GM23248 (cell line): Measurements from ENCODE around the gene CYBC1. TPM values are rescaled to one million over a fixed set of nuclear protein-coding genes. Genes with fewer than 3 reads are reported as not detected.
A peak's percentile ranks its signal among the peaks of the same experiment; 100 is the strongest.

Experiments used
- DNase-seq: peaks from one replicate; pipeline ENCODE4 v3.0.0-alpha.2; 2015
- H2AFZ ChIP-seq: fragments of 200-600 bp; sonication (generic); 2 replicates; pipeline ENCODE4 v1.6.1; 2016; ENCODE audit warnings: antibody characterized with exemption
- H3F3A ChIP-seq: fragments of 200-600 bp; sonication (generic); 2 replicates; pipeline ENCODE4 v1.6.1; 2016; ENCODE audit warnings: mild to moderate bottlenecking, antibody characterized with exemption, mixed run types; ENCODE audit not compliant: insufficient read depth
- H3K27ac ChIP-seq: fragments of 200-600 bp; sonication (generic); 2 replicates; pipeline ENCODE4 v1.5.1; 2016; ENCODE audit warnings: mild to moderate bottlenecking
- H3K27me3 ChIP-seq: fragments of 200-600 bp; sonication (generic); replicated peaks from 2 replicates; pipeline ENCODE4 v1.6.1; 2016; ENCODE audit warnings: mild to moderate bottlenecking; ENCODE audit not compliant: insufficient read depth
- H3K36me3 ChIP-seq: fragments of 200-600 bp; sonication (generic); 2 replicates; pipeline ENCODE4 v1.6.1; 2016; ENCODE audit warnings: low read depth, mild to moderate bottlenecking
- H3K4me1 ChIP-seq: fragments of 200-600 bp; sonication (generic); 2 replicates; pipeline ENCODE4 v1.6.1; 2016; ENCODE audit warnings: mild to moderate bottlenecking; ENCODE audit not compliant: insufficient read depth
- H3K4me2 ChIP-seq: fragments of 200-600 bp; sonication (generic); one replicate; pipeline ENCODE4 v1.6.1; 2016; ENCODE audit warnings: mild to moderate bottlenecking; ENCODE audit not compliant: unreplicated experiment
- H3K4me3 ChIP-seq: fragments of 200-600 bp; sonication (generic); 2 replicates; pipeline ENCODE4 v1.5.1; 2016; ENCODE audit warnings: mild to moderate bottlenecking
- H3K79me2 ChIP-seq: fragments of 200-600 bp; sonication (generic); 2 replicates; pipeline ENCODE4 v1.6.1; 2016; ENCODE audit warnings: mild to moderate bottlenecking; ENCODE audit not compliant: insufficient read depth
- H3K9ac ChIP-seq: fragments of 200-600 bp; sonication (generic); 2 replicates; pipeline ENCODE4 v1.6.1; 2016; ENCODE audit warnings: mild to moderate bottlenecking
- H3K9me2 ChIP-seq: fragments of 200-600 bp; sonication (generic); 2 replicates; pipeline ENCODE4 v1.6.1; 2016; ENCODE audit warnings: mixed run types, mild to moderate bottlenecking, moderate library complexity; ENCODE audit not compliant: insufficient read depth
- H3K9me3 ChIP-seq: fragments of 200-600 bp; sonication (generic); one replicate; pipeline ENCODE4 v1.6.1; 2017; ENCODE audit warnings: low read depth
- H4K20me1 ChIP-seq: fragments of 200-600 bp; sonication (generic); 2 replicates; pipeline ENCODE4 v1.6.0; 2016; ENCODE audit not compliant: insufficient read depth
- EZH2 ChIP-seq: fragments of 200-600 bp; sonication (generic); IDR thresholded peaks from 2 replicates; pipeline ENCODE4 v1.6.1; 2018; ENCODE audit warnings: antibody characterized with exemption, mild to moderate bottlenecking; ENCODE audit not compliant: insufficient read depth, poor library complexity, severe bottlenecking
- EZH2phosphoT487 ChIP-seq: fragments of 200-600 bp; sonication (generic); IDR thresholded peaks from 2 replicates; pipeline ENCODE4 v1.6.1; 2018; ENCODE audit warnings: antibody characterized with exemption, moderate library complexity, mild to moderate bottlenecking, low read depth; ENCODE audit not compliant: insufficient read depth
- WGBS, 2 experiments: methylation state at CpG; one replicate each; pipeline ENCODE4 v1.1.6; 2015 to 2017; ENCODE audit warnings: low lambda C conversion rate in 2 of 2, low coverage in 1 of 2; ENCODE audit errors: missing lambda C conversion rate in 2 of 2; 5-methylcytosine and 5-hydroxymethylcytosine counted together
- in situ Hi-C: fragments of 300-500 bp; cut with MboI; formaldehyde crosslinking; loops from 2 replicates; pipeline ENCODE4 v1.15.0; 2020
- polyA plus RNA-seq: library from polyadenylated mRNA; unstranded; fragments of >200 nt; fragmentation: Nextera tagmentation; extraction: Ambion mirVana; gene quantifications from 2 replicates; pipeline ENCODE4 v1.2.1, GENCODE V29; 2016
- total RNA-seq: library from RNA; depleted of rRNA; stranded (reverse); fragments of >200 nt; shearing (Covaris generic); gene quantifications from 2 replicates; pipeline ENCODE4 v1.2.3, GENCODE V29; 2014; rRNA removed

Gene CYBC1
- 66.5 and 93.6 TPM in 2 replicates for total RNA-seq
- polyA plus RNA-seq = 54.0 and 58.3 TPM in 2 replicates

GRCh38 chr17:82450357-82451106 is at the start of gene CYBC1:
TSS of gene CYBC1 (minus strand) at chr17:82450752. CDS start at chr17:82449254, 1,498 bp downstream.
- no peaks in the 10 kb centered on the region for H3K36me3 ChIP-seq
- no peaks in the 10 kb centered on the region for H3F3A ChIP-seq
- peak within 1 kb of the TSS; percentile 85 for H2AFZ ChIP-seq
- no peaks in the 10 kb centered on the region for H3K9me2 ChIP-seq
- H3K27ac ChIP-seq = peak within 1 kb of the TSS; percentile 70
- H4K20me1 ChIP-seq = no peaks in the 10 kb centered on the region
- H3K27me3 ChIP-seq = no peaks in the 10 kb centered on the region
- H3K9ac ChIP-seq = peak within 1 kb of the TSS; percentile 89
- TF ChIP-seq EZH2phosphoT487 = no peak
- TF ChIP-seq EZH2 = no peak
- peak within 1 kb of the TSS; percentile 96 for H3K4me2 ChIP-seq
- H3K4me1 ChIP-seq = peaks cover 13% of the 10 kb centered on the region; the same call in 1 of the 2 replicates
- H3K9me3 ChIP-seq = no peaks in the 10 kb centered on the region
- in situ Hi-C loops = no loop called here
- peak within 1 kb of the TSS; percentile 91 for H3K4me3 ChIP-seq
- peak; percentile 98 for DNase-seq
- 1% methylated on average over 82 to 86 of the region's 91 CpGs for WGBS, 2 experiments
- H3K79me2 ChIP-seq = peaks cover 18% of the 10 kb centered on the region

DNA sequence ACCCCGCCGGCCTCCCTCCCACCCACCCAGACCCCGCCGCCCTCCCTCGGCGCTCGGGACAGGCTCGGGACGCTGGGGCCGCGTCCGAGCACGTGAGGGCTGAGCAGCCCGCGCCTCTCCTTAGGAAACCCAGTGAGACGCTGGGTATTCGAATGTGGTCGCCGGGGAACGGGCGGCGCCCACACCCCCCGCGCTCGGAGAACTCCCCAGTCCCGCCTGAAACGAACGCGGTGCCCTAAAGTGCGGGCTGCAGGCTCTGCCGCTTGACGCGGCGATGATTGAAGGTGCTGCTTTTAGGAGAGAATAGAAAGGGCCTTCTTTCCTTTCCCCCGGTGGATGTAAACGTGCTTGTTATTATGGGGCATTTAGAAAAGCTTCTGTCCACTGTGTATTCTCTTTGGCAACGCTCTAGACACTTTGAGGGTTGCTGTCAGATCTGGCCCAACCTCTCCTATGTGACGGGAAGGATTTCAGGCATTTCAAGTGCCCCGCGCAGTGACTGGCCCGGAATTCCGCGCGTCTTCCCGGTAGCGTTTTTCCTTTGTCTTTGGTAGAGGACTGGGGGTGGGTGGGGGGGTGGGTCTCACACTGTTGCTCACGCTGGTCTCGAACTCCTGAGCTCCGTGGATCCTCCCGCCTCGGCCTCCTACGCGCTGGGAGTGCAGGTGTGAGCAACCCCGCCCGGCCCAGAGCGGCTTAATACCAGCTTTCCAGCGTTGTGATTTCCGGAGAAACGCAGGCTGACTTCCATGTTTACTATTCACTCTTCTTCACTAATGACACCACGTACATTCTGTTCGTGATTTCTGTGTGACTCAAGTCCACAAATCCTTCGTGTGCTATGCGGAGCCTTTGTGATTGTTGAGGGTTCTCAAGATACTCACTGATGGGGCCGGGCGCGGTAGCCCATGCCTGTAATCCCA is 47.2 kb upstream of the CYBC1 start:
- peak overlapping the region; percentile 57 for H3K9ac ChIP-seq
- in situ Hi-C loops = no loop called here

GRCh38 chr17:82496529-82497434 is 46.2 kb upstream of the CYBC1 start:
- Histone ChIP-seq H2AFZ (peak overlapping the region; percentile 52), H3K27ac (no peak overlapping the region), H3K9me2 (no peaks in the 10 kb centered on the region), H3K79me2 (no peaks in the 10 kb centered on the region), H3K9ac (peak overlapping the region; percentile 62), H3K36me3 (no peaks in the 10 kb centered on the region), H3K9me3 (no peaks in the 10 kb centered on the region), H3K4me2 (peak overlapping the region; percentile 64), H3F3A (peaks cover 25% of the 10 kb centered on the region), H3K4me3 (peak overlapping the region; percentile 63), H3K4me1 (peaks cover 13% of the 10 kb centered on the region), H4K20me1 (no peaks in the 10 kb centered on the region), H3K27me3 (no peaks in the 10 kb centered on the region)
- in situ Hi-C loops = no loop called here
- 13 to 17% methylated on average over 44 to 49 of the region's 83 CpGs for WGBS, 2 experiments
- DNase-seq = peak; percentile 99
- TF ChIP-seq EZH2 (no peak), EZH2phosphoT487 (no peak)

More for the DNA sequence above, 47.2 kb upstream of the CYBC1 start:
- no peak for TF ChIP-seq EZH2
- no peak for TF ChIP-seq EZH2phosphoT487
- H3K4me1 ChIP-seq = peaks cover 8% of the 10 kb centered on the region
- H3K4me2 ChIP-seq = peak overlapping the region; percentile 60
- H3K36me3 ChIP-seq = no peaks in the 10 kb centered on the region
- no peaks in the 10 kb centered on the region for H4K20me1 ChIP-seq
- DNase-seq = peak; percentile 67
- no peaks in the 10 kb centered on the region for H3K9me3 ChIP-seq
- no peaks in the 10 kb centered on the region for H3K9me2 ChIP-seq
- H3K4me3 ChIP-seq = peak overlapping the region; percentile 58
- H3K27ac ChIP-seq = no peak overlapping the region
- no peaks in the 10 kb centered on the region for H3K79me2 ChIP-seq
- H3K27me3 ChIP-seq = no peaks in the 10 kb centered on the region
- WGBS, 2 experiments = 10 to 11% methylated on average over 57 to 65 of the region's 66 CpGs
- H2AFZ ChIP-seq = peak overlapping the region; percentile 81
- peaks cover 25% of the 10 kb centered on the region for H3F3A ChIP-seq
